ENCODE measurements around the gene KIFC3. TPM values are rescaled to one million over a fixed set of nuclear protein-coding genes. Genes with fewer than 3 reads are reported as not detected.

The KIFC3 gene
- polyA plus RNA-seq, 6 donors from 2014 or later: 0.54 to 1.3 (median 1.0) TPM; not detected in 3

GRCh38 chr16:57807252-57807967, 5.1 kb upstream of the KIFC3 start:
- ATAC-seq (ENCODE audit: low read depth in 2 of 2) (no peak), DNase-seq (no peak)
- H3K36me3 Mint-ChIP-seq: peaks cover 0 to 8% of the 10 kb centered on the region in 2 donors
- peaks cover 0 to 2% (median 0%) of the 10 kb centered on the region in 7 donors for H3K9me3 Mint-ChIP-seq
- peak overlapping the region in 3 of 8 donors; percentile 17 to 64 (median 36) for H3K4me3 Mint-ChIP-seq
- H3K27ac Mint-ChIP-seq: peak overlapping the region in 1 of 6 donors; percentile 15
- peaks cover 41 to 59% (median 57%) of the 10 kb centered on the region in 3 donors for H3K27me3 Mint-ChIP-seq
- peaks cover 7 to 17% (median 15%) of the 10 kb centered on the region in 3 donors for H3K4me1 Mint-ChIP-seq

- no peak for DNase-seq
- Mint-ChIP-seq H3K9me3 (peaks cover 0 to 2% (median 0%) of the 10 kb centered on the region in 7 donors), H3K27me3 (peaks cover 41 to 59% (median 57%) of the 10 kb centered on the region in 3 donors), H3K4me1 (peaks cover 19 to 32% (median 25%) of the 10 kb centered on the region in 3 donors), H3K4me3 (peak overlapping the region in 1 of 8 donors; percentile 35), H3K36me3 (peaks cover 0 to 10% of the 10 kb centered on the region in 2 donors), H3K27ac (no peak overlapping the region)
- ATAC-seq (ENCODE audit: low read depth in 2 of 2): no peak
These were observed 2.9 kb upstream of the KIFC3 start for GRCh38 chr16:57805176-57805575.

DNA sequence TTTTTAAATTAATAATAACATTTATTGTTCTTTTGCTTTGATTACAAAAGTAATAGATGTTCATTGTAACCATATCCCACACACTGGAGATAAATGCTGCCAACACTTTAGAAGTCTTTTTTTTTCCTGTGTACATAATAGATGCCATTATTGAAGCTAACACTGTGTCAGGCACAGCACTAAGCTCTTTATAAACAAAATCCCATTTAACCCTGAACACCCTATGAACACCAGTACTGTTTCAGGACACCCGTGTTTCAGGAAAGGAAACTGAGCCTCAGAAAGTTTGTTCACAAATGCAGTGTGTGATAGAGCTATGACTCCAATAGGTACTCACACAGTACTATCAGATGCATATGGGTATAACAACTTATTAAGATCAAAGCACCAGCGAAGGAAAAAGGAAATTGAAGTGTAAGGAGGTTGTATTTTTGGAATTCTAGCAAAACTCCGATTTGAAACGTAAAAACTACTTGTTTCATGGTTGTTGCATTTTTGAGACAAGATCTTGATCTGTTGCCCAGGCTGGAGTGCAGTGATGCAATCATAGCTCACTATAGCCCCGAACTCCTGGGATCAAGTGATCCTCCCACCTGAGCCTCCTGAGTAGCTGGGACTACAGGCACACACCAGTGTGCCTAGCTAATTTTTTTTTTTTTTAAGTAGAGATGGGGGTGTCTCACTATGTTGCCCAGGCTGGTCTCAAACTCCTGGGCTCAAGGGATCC, 2.0 kb upstream of the KIFC3 start:
- Mint-ChIP-seq H3K4me1 (peaks cover 28 to 40% (median 31%) of the 10 kb centered on the region in 3 donors), H3K9me3 (peaks cover 0 to 2% (median 0%) of the 10 kb centered on the region in 7 donors), H3K27me3 (peaks cover 47 to 68% (median 57%) of the 10 kb centered on the region in 3 donors), H3K4me3 (no peak overlapping the region), H3K27ac (no peak overlapping the region), H3K36me3 (peaks cover 0 to 10% of the 10 kb centered on the region in 2 donors)
- DNase-seq (no peak), ATAC-seq (ENCODE audit: low read depth in 2 of 2) (no peak)

GRCh38 chr16:57803134-57803990, 1.1 kb upstream of the KIFC3 start:
- DNase-seq (no peak), ATAC-seq (ENCODE audit: low read depth in 2 of 2) (no peak)
- Mint-ChIP-seq H3K9me3 (peaks cover 0 to 2% (median 0%) of the 10 kb centered on the region in 7 donors), H3K4me1 (peaks cover 28 to 37% (median 35%) of the 10 kb centered on the region in 3 donors), H3K36me3 (peaks cover 0 to 10% of the 10 kb centered on the region in 2 donors), H3K4me3 (peak overlapping the region; percentile 75 to 95 (median 91)), H3K27me3 (peaks cover 50 to 71% (median 64%) of the 10 kb centered on the region in 3 donors), H3K27ac (peak overlapping the region in 2 of 6 donors; percentile 6 to 75)

DNA sequence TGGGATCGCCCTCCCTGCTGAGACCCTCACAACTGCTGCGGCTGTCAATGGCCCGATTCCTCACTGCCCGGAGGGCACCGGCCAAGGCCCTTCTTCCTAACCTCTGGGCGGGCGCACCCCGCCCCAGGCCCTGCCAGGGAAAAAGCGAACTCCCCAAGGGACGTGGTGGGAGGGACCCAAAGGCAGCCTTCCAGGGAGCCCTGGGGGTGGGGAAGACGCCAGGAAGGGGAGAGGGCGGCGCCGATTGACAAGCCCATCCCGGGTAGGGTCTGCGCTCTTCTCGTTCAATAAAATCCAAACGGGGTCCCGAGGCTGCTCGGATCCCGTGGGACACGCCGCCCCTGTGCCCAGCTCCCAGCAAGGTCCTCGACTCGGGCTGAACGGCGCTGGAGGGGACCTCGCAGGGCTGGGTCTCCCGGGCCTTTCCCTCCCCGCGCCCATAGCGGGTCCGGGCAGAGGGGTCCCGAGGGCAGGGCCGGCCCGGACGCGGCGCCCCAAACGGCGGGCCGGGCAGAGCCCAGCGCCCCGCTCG, 416 bp downstream of the KIFC3 start:
- Mint-ChIP-seq H3K27ac (no peak overlapping the region), H3K9me3 (peaks cover 0 to 2% (median 0%) of the 10 kb centered on the region in 7 donors), H3K4me3 (peak overlapping the region; percentile 36 to 82 (median 66)), H3K36me3 (peaks cover 0 to 10% of the 10 kb centered on the region in 2 donors), H3K4me1 (peaks cover 23 to 35% (median 31%) of the 10 kb centered on the region in 3 donors), H3K27me3 (peaks cover 40 to 66% (median 64%) of the 10 kb centered on the region in 3 donors)
- DNase-seq (no peak), ATAC-seq (ENCODE audit: low read depth in 2 of 2) (peak in 1 of 2 donors; percentile 17)

- ATAC-seq (ENCODE audit: low read depth in 2 of 2): peak in 1 of 2 donors; percentile 29
- H3K27ac Mint-ChIP-seq: no peak overlapping the region
- peaks cover 23 to 35% (median 31%) of the 10 kb centered on the region in 3 donors for H3K4me1 Mint-ChIP-seq
- H3K36me3 Mint-ChIP-seq: peaks cover 0 to 10% of the 10 kb centered on the region in 2 donors
- no peak for DNase-seq
- H3K9me3 Mint-ChIP-seq: peaks cover 0 to 2% (median 0%) of the 10 kb centered on the region in 7 donors
- H3K27me3 Mint-ChIP-seq: peaks cover 36 to 63% (median 61%) of the 10 kb centered on the region in 3 donors
- peak overlapping the region; percentile 36 to 82 (median 66) for H3K4me3 Mint-ChIP-seq
These were observed 1.0 kb downstream of the KIFC3 start for GRCh38 chr16:57801098-57801808.

GRCh38 chr16:57800200-57801097, 1.8 kb downstream of the KIFC3 start:
- Mint-ChIP-seq H3K36me3 (peaks cover 0 to 10% of the 10 kb centered on the region in 2 donors), H3K27me3 (peaks cover 33 to 59% (median 57%) of the 10 kb centered on the region in 3 donors), H3K4me1 (peaks cover 23 to 35% (median 31%) of the 10 kb centered on the region in 3 donors), H3K9me3 (peaks cover 0 to 2% (median 0%) of the 10 kb centered on the region in 7 donors), H3K27ac (peak overlapping the region in 1 of 6 donors; percentile 87), H3K4me3 (peak overlapping the region; percentile 15 to 67 (median 53))
- DNase-seq (no peak), ATAC-seq (ENCODE audit: low read depth in 2 of 2) (no peak)

GRCh38 chr16:57799600-57800199, 2.6 kb downstream of the KIFC3 start:
- Mint-ChIP-seq H3K36me3 (peaks cover 0 to 10% of the 10 kb centered on the region in 2 donors), H3K27me3 (peaks cover 33 to 59% (median 57%) of the 10 kb centered on the region in 3 donors), H3K4me1 (peaks cover 23 to 35% (median 31%) of the 10 kb centered on the region in 3 donors), H3K27ac (no peak overlapping the region), H3K4me3 (peak overlapping the region in 3 of 8 donors; percentile 0 to 49 (median 40)), H3K9me3 (peaks cover 0 to 2% (median 0%) of the 10 kb centered on the region in 7 donors)
- no peak for ATAC-seq (ENCODE audit: low read depth in 2 of 2)
- DNase-seq: no peak

GRCh38 chr16:57798953-57799599, 3.2 kb downstream of the KIFC3 start:
- H3K4me1 Mint-ChIP-seq: peaks cover 23 to 35% (median 31%) of the 10 kb centered on the region in 3 donors
- DNase-seq (no peak), ATAC-seq (ENCODE audit: low read depth in 2 of 2) (no peak)
- H3K27me3 Mint-ChIP-seq: peaks cover 28 to 59% (median 52%) of the 10 kb centered on the region in 3 donors
- H3K4me3 Mint-ChIP-seq: peak overlapping the region in 2 of 8 donors; percentile 40 to 49
- peaks cover 0 to 2% (median 0%) of the 10 kb centered on the region in 7 donors for H3K9me3 Mint-ChIP-seq
- H3K27ac Mint-ChIP-seq: peak overlapping the region in 2 of 6 donors; percentile 8 to 64
- peaks cover 0 to 10% of the 10 kb centered on the region in 2 donors for H3K36me3 Mint-ChIP-seq

- peaks cover 28 to 55% (median 45%) of the 10 kb centered on the region in 3 donors for H3K27me3 Mint-ChIP-seq
- H3K36me3 Mint-ChIP-seq: peaks cover 0 to 10% of the 10 kb centered on the region in 2 donors
- peaks cover 0 to 2% (median 0%) of the 10 kb centered on the region in 7 donors for H3K9me3 Mint-ChIP-seq
- H3K4me3 Mint-ChIP-seq: no peak overlapping the region
- DNase-seq: no peak
- H3K27ac Mint-ChIP-seq: peak overlapping the region in 1 of 6 donors; percentile 8
- no peak for ATAC-seq (ENCODE audit: low read depth in 2 of 2)
- peaks cover 23 to 35% (median 31%) of the 10 kb centered on the region in 3 donors for H3K4me1 Mint-ChIP-seq
These were observed 4.0 kb downstream of the KIFC3 start for GRCh38 chr16:57798267-57798810.

Measured in naive B cell (primary cell).